ENCODE measurements around the gene DNM3.
"Not testable (repeated sequence)": the region's sequence is repeated elsewhere in the genome, so short reads cannot be mapped to it uniquely, and the experiment has no call there.

The DNM3 gene

DNA sequence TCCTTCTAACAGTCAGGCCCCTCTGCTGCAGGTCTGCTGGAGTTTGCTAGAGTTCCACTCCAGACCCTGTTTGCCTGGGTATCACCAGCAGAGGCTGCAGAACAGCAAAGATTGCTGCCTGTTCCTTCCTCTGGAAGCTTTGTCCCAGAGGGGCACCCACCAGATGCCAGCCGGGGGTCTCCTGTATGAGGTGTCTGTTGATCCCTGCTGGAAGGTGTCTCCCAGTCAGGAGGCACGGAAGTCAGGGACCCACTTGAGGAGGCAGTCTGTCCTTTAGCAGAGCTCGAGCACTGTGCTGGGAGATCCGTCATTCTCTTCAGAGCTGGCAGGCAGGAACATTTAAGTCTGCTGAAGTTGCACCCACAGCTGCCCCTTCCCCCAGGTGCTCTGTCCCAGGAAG lies 238.6 kb downstream of the DNM3 start:
- not testable (repeated sequence) for H3K36me3 Mint-ChIP-seq; DNase-seq (ENCODE audit: low spot score in 2 of 2); H3K4me1 Mint-ChIP-seq; H3K27ac Mint-ChIP-seq; ATAC-seq; H3K4me3 Mint-ChIP-seq; H3K9me3 Mint-ChIP-seq

DNA sequence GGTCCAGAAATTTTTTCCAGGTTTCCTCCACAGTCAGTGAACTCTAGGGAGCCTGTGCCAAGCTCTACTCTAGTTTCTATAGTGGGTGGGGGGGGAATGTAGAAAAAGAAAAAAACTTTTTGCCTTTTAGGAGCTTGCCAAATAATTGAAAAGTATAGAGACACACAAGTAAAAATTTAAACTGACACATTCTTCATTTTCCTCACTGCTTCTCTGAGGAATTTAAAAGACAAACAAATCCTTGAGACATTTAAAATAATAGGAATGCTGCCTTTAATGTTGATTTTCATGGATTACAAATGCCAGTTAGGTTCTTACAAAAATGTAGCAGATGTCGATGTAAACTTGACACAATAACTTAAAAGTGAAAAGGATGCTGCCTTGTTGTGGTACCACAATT lies 241.9 kb downstream of the DNM3 start:
- DNase-seq (ENCODE audit: low spot score in 2 of 2) (no peak), ATAC-seq (no peak)
- Mint-ChIP-seq H3K4me1 (no peaks in the 10 kb centered on the region), H3K9me3 (no peaks in the 10 kb centered on the region), H3K27ac (no peak overlapping the region), H3K4me3 (no peak overlapping the region), H3K36me3 (no peaks in the 10 kb centered on the region)

DNA sequence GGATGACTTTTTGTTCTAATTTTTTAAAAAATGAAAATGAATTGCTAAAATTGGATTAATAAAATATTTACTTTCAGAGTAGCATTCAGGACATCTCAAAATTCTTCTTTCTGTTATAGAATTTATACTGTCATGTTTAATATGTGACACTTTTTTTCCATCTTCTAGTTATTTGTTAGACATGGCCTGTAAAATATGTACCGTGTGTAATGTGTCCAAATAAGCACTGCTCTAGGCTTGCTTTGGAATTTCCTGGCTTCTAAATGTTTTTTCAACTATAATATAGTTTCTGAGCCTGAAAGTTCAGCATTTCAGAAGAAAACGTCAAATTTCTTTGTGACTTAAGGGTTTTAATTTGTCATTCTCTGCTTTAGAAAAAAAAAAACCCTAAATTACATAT lies 243.6 kb downstream of the DNM3 start:
- no peak overlapping the region for H3K27ac Mint-ChIP-seq
- H3K9me3 Mint-ChIP-seq: no peaks in the 10 kb centered on the region
- H3K36me3 Mint-ChIP-seq: no peaks in the 10 kb centered on the region
- H3K4me3 Mint-ChIP-seq: no peak overlapping the region
- no peak for ATAC-seq
- no peak for DNase-seq (ENCODE audit: low spot score in 2 of 2)
- H3K4me1 Mint-ChIP-seq: peaks cover under 1% of the 10 kb centered on the region

DNA sequence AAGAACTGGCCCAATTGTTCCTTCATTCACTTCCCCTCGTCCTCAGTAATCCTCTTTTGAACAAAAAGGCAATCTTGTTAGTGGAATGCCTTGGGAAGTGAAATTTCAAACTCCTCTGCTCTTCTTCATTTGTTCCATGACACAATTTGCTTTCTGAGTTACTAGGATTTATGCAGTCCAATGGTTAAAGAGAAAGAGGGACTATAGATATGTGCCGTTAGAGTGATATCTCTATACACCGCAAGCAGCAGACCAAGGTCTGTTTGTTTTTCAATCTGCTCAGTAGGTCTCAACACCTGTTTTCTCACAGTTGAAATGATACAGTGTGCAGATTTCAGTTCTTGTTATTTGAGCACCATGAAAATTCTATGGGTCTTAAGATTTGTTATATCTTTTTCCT lies 244.0 kb downstream of the DNM3 start:
- no peaks in the 10 kb centered on the region for H3K36me3 Mint-ChIP-seq
- H3K4me3 Mint-ChIP-seq: no peak overlapping the region
- H3K27ac Mint-ChIP-seq: no peak overlapping the region
- DNase-seq (ENCODE audit: low spot score in 2 of 2) (no peak), ATAC-seq (no peak)
- peaks cover 5% of the 10 kb centered on the region for H3K4me1 Mint-ChIP-seq
- H3K9me3 Mint-ChIP-seq: no peaks in the 10 kb centered on the region

DNA sequence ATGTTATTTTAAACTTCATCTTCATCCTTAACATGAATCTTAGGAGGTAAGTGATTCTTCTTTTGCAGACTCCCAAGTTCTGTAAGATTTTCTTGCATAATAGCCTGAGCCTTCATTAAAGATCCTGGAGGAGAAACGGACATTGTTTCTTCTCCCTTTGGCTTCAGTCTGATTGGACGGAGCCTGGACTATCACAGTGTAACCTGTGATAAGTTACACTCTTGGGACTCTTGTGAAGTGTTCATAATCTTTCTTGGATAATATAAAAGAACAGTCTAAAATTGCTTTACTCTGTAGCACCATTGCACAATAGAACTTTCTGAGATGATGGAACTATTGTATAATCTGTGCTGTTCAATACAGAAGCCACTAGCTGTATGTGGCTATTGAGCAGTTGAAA lies 244.8 kb downstream of the DNM3 start:
- Mint-ChIP-seq H3K4me1 (peaks cover 8% of the 10 kb centered on the region), H3K36me3 (no peaks in the 10 kb centered on the region), H3K4me3 (no peak overlapping the region), H3K9me3 (no peaks in the 10 kb centered on the region), H3K27ac (no peak overlapping the region)
- ATAC-seq: no peak
- DNase-seq (ENCODE audit: low spot score in 2 of 2): no peak

DNA sequence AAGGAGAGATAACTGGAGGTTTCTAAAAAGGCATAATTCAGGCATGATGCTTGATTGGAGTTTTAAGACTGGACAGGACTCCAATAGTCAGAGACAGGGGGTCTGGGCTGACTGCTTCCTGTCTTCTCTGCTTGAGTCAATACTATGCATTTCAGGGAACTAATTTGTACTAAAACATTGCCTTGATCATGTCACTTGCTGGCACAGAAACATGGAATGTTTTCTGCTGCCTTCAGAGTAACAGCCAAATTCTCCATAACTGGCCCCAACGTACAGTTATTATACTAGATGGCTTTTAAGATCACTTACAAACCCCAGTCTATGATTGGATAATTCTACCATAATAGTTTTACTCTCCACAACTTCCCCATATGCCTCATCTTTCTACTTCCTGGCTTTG lies 247.0 kb downstream of the DNM3 start:
- DNase-seq (ENCODE audit: low spot score in 2 of 2) (no peak), ATAC-seq (no peak)
- H3K27ac Mint-ChIP-seq: no peak overlapping the region
- no peaks in the 10 kb centered on the region for H3K36me3 Mint-ChIP-seq
- no peaks in the 10 kb centered on the region for H3K9me3 Mint-ChIP-seq
- H3K4me3 Mint-ChIP-seq: no peak overlapping the region
- peaks cover 8% of the 10 kb centered on the region for H3K4me1 Mint-ChIP-seq

DNA sequence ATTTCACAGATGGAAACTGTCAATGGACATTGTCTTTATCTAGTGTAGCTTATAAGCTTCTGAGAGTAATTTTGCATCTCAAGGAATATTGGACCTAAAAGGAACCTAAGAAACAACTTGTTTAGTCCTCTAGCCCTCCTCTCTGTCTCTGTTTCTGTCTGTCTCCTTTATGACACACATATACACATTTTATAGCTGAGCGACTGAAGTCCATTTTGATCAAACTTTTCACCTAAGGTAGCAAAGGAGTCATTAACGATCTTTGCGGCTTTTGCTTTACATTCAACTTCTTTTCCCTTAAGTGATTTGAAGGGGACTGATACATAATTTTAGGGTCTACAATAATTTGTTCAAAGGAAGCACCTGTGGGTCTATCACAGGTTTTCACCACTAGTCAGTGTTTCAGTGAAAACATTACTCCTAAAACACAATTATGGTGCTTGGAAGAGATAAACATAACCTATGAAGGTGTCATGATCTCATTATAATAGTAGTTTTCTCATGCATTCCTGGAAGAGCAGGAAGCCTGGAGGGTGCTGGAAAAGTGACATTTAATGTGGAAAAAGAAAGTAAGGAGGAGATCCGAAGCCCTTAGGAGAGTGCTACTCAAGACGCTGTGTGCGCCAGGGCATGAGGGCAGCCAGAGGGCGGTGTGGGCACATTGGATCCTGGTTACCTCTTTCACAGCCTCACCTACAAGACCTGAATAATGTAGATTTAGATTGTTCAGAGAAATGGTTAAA lies 248.6 kb downstream of the DNM3 start:
- peak; percentile 19 to 57 for DNase-seq (ENCODE audit: low spot score in 2 of 2)
- H3K4me1 Mint-ChIP-seq: peaks cover 8% of the 10 kb centered on the region
- no peak overlapping the region for H3K27ac Mint-ChIP-seq
- no peaks in the 10 kb centered on the region for H3K9me3 Mint-ChIP-seq
- peak; percentile 84 for ATAC-seq
- no peak overlapping the region for H3K4me3 Mint-ChIP-seq
- no peaks in the 10 kb centered on the region for H3K36me3 Mint-ChIP-seq

DNA sequence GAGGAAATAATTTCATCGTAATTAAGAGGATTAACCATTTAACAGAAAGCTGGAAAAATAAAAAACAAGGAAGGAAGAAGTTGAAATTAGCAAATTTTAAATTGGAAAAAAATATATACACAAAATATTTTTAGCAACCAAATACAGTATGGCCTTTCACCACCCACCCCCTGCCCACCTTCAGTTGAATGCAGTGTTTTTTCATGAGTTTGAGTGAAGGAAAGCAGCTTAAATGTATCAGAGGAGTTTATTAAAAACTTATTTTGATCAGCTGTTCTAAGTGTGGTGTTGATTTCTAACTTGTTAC lies 249.2 kb downstream of the DNM3 start:
- DNase-seq (ENCODE audit: low spot score in 2 of 2): no peak

DNA sequence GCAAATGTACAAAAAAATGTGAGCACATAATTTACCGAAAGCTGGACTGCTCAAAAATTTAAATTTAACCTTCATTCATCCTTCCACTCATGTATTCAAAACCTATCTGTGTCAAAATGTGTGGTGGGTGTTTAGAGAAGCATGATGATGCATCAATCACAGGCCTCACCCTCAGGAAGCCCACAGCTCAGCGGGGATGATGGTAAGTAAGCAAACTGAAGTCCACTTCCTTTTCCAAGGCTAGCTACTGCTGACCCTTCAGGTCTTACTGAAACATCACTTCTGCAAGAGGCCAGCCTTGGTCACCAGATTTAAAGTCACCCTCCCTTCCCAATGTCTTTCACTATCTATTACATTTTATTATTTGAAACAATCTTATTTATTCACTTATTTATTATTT lies 254.5 kb downstream of the DNM3 start:
- H3K27ac Mint-ChIP-seq: no peak overlapping the region
- DNase-seq (ENCODE audit: low spot score in 2 of 2): no peak
- no peak for ATAC-seq
- H3K9me3 Mint-ChIP-seq: no peaks in the 10 kb centered on the region
- H3K4me1 Mint-ChIP-seq: no peaks in the 10 kb centered on the region
- H3K4me3 Mint-ChIP-seq: no peak overlapping the region
- H3K36me3 Mint-ChIP-seq: no peaks in the 10 kb centered on the region

More for the DNA sequence above, 249.2 kb downstream of the DNM3 start:
- Mint-ChIP-seq H3K9me3 (no peaks in the 10 kb centered on the region), H3K27ac (no peak overlapping the region), H3K4me3 (no peak overlapping the region), H3K4me1 (peaks cover 8% of the 10 kb centered on the region), H3K36me3 (no peaks in the 10 kb centered on the region)
- no peak for ATAC-seq

DNA sequence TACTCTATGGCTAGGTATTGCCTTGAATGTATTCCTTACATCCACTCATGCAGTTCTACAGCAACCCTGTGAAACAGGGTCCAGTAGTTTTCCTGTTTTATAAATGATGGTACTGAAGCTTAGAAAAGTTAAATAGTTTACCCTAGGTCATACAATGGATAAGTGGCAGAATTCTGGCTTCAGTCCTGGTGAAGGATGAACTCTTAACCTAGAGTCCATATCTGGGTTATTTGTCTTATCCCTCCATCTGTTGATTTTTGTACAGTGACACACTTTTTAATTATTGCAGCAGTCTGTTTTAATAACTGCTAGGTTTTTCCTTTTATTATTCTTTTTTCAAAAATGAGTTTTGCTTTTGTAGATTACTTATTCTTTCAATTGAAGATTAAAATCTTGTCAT lies 263.9 kb downstream of the DNM3 start:
- Mint-ChIP-seq H3K36me3 (no peaks in the 10 kb centered on the region), H3K9me3 (no peaks in the 10 kb centered on the region), H3K4me3 (no peak overlapping the region), H3K4me1 (no peaks in the 10 kb centered on the region), H3K27ac (no peak overlapping the region)
- ATAC-seq: no peak
- DNase-seq (ENCODE audit: low spot score in 2 of 2): no peak

DNA sequence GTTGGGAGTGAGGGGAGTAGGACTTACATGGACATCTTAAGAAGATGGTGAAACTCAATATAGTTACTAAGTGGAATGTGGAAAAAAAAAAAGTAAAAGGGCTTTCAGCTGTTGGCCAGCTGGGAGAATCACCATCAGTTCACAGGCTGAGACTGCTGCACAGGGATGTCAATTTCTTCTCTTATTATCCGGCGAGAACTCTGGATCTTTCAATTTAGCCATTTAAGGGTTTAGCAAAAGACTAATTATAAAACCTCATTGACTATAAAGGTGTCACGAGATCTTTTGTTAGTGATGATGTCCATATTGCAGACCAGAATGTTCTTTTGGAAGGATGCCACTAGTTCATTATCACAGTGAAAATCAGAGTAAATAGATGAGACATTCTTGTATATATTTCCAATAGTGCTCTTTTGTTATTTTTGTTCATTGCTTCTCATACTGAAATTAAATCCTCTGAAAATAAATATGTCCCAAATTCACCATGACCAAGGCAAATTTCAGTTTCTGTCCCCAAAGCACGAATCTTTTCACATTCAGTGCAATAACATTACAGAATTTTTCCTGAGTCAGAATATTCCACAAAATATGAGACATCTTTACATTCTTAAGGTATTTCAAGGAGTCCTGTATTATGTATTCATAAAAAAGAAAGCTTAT lies 266.1 kb downstream of the DNM3 start:
- no peaks in the 10 kb centered on the region for H3K4me1 Mint-ChIP-seq
- H3K9me3 Mint-ChIP-seq: no peaks in the 10 kb centered on the region
- ATAC-seq (no peak), DNase-seq (ENCODE audit: low spot score in 2 of 2) (no peak)
- H3K36me3 Mint-ChIP-seq: no peaks in the 10 kb centered on the region
- no peak overlapping the region for H3K4me3 Mint-ChIP-seq
- no peak overlapping the region for H3K27ac Mint-ChIP-seq

DNA sequence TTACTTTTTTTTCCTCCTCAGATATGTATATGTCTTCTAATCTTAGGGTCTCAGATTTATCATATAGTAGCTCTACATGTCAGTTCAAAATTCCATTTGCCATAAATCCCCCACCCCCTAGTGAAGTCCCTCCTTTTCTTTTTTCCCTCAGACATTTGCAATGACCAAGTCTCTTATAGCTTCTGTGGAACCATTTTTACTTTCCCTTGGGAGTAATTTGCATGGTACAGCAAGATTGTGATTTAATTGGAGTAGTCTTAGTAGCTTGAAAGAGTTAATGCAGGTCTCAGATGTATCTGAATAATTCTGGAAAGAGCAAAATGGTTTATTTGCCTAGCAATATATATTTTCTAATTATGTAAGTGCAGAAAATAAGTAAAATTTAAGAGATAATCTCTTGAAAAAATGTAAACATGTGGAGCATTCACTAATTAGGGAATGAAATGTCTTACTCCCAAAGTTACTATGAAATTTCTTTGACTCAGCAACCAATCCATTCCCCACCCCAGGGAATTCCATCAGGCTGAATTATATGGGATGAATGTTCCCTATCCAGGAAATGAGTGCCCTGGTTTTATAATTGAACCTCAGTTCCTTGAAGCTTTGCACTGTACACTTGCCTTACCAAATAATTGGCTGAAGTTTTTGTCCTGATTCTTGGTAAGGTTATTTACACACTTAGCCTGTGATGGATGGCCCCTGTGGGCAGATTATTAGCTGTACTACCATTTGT lies 267.0 kb downstream of the DNM3 start:
- ATAC-seq: no peak
- DNase-seq (ENCODE audit: low spot score in 2 of 2): no peak
- Mint-ChIP-seq H3K27ac (no peak overlapping the region), H3K36me3 (no peaks in the 10 kb centered on the region), H3K9me3 (no peaks in the 10 kb centered on the region), H3K4me3 (no peak overlapping the region), H3K4me1 (no peaks in the 10 kb centered on the region)

DNA sequence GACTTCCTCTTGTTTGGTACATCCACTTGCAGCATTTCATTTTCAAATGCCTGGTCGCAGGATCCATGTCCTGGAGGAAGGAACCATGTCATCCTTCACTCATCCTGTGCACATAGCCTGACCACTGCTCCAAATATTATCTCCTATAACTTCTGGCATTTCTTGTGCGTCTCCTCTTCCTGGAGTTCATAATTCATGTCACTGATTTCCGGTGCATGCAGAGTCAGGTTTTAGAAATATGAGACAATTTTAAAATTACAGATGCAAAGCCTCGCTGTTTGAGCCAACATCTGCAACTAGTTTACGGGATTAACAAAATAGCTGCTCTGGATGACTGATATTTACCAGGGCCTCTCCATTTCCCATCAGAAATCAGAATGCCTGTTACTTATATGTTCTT lies 268.1 kb downstream of the DNM3 start:
- Mint-ChIP-seq H3K4me3 (no peak overlapping the region), H3K27ac (no peak overlapping the region), H3K9me3 (no peaks in the 10 kb centered on the region), H3K36me3 (no peaks in the 10 kb centered on the region), H3K4me1 (no peaks in the 10 kb centered on the region)
- ATAC-seq: no peak
- no peak for DNase-seq (ENCODE audit: low spot score in 2 of 2)

DNA sequence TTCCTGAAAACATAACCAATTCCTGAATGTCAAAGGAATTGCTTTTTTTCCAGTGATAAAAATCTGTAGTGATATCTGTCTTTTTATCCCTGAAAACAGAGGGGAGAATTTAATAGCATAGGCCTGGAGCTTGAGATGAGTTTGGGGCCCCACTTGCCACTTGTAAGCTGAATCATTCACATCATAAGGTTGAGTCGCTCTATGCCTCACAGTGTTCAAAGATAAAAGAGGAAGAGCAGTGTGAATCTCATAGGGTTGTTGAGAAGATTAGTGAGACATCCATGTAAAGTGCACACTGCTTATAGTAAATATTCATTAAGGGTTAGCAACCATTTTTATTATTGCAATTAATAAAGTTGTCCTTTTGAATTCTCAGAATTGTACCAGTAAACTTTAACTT lies 271.3 kb downstream of the DNM3 start:
- Mint-ChIP-seq H3K27ac (no peak overlapping the region), H3K4me3 (no peak overlapping the region), H3K36me3 (no peaks in the 10 kb centered on the region), H3K4me1 (peaks cover 13% of the 10 kb centered on the region), H3K9me3 (no peaks in the 10 kb centered on the region)
- no peak for DNase-seq (ENCODE audit: low spot score in 2 of 2)
- peak; percentile 69 for ATAC-seq

DNA sequence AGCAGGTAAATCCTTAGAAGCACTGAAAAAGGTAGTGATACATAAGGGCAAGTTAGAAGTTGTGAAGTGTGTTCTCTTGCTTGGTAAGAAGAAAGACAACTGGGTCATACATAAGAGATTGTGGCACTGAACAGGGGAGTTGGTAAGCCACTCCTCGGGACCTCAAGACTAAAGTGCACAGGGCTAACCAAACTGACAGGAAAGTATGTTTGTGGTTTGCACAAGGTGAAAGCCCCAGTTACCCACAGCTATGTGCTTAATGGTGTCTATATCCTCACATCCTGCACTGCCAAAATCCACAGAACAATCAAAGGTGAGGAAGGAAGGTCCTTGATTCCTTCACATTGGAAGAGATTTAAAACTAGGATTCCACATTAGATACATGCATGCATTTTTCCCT lies 276.5 kb downstream of the DNM3 start:
- Mint-ChIP-seq H3K4me3 (no peak overlapping the region), H3K36me3 (no peaks in the 10 kb centered on the region), H3K27ac (peak overlapping the region; percentile 46), H3K9me3 (peaks cover 6% of the 10 kb centered on the region), H3K4me1 (peaks cover 34% of the 10 kb centered on the region)
- ATAC-seq (peak; percentile 98), DNase-seq (ENCODE audit: low spot score in 2 of 2) (peak in 1 of 2 donors; percentile 12)

DNA sequence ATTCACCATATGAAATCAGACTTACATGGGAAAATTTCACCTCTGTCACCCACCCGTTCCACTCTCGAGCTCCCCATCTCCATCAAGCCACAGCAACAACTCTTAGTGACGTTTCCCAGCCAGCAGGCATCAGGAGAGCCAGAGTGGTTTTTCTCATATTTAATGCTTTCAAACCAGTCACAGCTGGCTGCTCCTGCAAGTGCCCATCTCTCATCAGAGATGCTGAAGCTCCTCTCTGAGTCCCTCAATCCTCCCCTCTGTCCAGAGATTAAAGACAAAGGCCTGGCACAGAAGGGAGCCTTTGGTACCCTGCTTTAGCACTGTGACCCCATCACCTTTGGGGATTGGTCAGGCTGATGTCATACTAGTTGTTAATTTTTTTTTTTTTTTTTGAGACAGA lies 277.3 kb downstream of the DNM3 start:
- Mint-ChIP-seq H3K27ac (no peak overlapping the region), H3K4me1 (peaks cover 34% of the 10 kb centered on the region), H3K4me3 (no peak overlapping the region), H3K36me3 (no peaks in the 10 kb centered on the region), H3K9me3 (peaks cover 6% of the 10 kb centered on the region)
- no peak for ATAC-seq
- no peak for DNase-seq (ENCODE audit: low spot score in 2 of 2)

Data from stimulated activated effector memory CD8-positive, alpha-beta T cell treated with anti-CD3 and anti-CD28 coated beads, Interleukin-12 subunit alpha, Interleukin-12 subunit beta, amount 100 ng/mL, for 72 hours (primary cell).